NCI-H2227 (cell line): ENCODE data around the gene CLK3.
"Not testable (repeated sequence)": the region's sequence is repeated elsewhere in the genome, so short reads cannot be mapped to it uniquely, and the experiment has no call there.

Source experiments
- DNase-seq: peaks from one replicate; lab custom pipeline; 2025; ENCODE audit not compliant: unreplicated experiment; lab: John Stamatoyannopoulos, UW

CLK3 gene

GRCh38 chr15:74620636-74621545 lies 5.3 kb downstream of the CLK3 start:
- peak; percentile 55 for DNase-seq

GRCh38 chr15:74621546-74621920 lies 5.9 kb downstream of the CLK3 start:
- DNase-seq, result no peak

GRCh38 chr15:74621936-74622335 lies 6.3 kb downstream of the CLK3 start:
- DNase-seq, result no peak

- no peak for DNase-seq
These were observed 7.1 kb downstream of the CLK3 start for GRCh38 chr15:74622758-74623157.

GRCh38 chr15:74624020-74624602 lies 8.5 kb downstream of the CLK3 start:
- no peak for DNase-seq

- no peak for DNase-seq
These were observed 10.1 kb downstream of the CLK3 start for GRCh38 chr15:74625693-74626092.

GRCh38 chr15:74626336-74626735 lies 10.7 kb downstream of the CLK3 start:
- DNase-seq, result no peak

- no peak for DNase-seq
These were observed 11.4 kb downstream of the CLK3 start for GRCh38 chr15:74626752-74627692.

- no peak for DNase-seq
These were observed 12.1 kb downstream of the CLK3 start for GRCh38 chr15:74627766-74628165.

GRCh38 chr15:74628199-74628598 lies 12.6 kb downstream of the CLK3 start:
- DNase-seq, result no peak

GRCh38 chr15:74628949-74629348 lies 13.3 kb downstream of the CLK3 start:
- no peak for DNase-seq

- DNase-seq, result not testable (repeated sequence)
These were observed 14.1 kb downstream of the CLK3 start for GRCh38 chr15:74629696-74630095.

GRCh38 chr15:74630284-74631086 lies 14.8 kb downstream of the CLK3 start:
- DNase-seq, result no peak

- DNase-seq, result no peak
These were observed 15.4 kb downstream of the CLK3 start for GRCh38 chr15:74631087-74631385.

- DNase-seq, result no peak
These were observed 15.8 kb downstream of the CLK3 start for GRCh38 chr15:74631408-74631807.

GRCh38 chr15:74631935-74632560 lies 16.4 kb downstream of the CLK3 start:
- peak; percentile 51 for DNase-seq

GRCh38 chr15:74632601-74633000 lies 17.0 kb downstream of the CLK3 start:
- DNase-seq, result no peak

- DNase-seq, result no peak
These were observed 18.1 kb downstream of the CLK3 start for GRCh38 chr15:74633781-74634180.

GRCh38 chr15:74635228-74635627 lies 19.6 kb downstream of the CLK3 start:
- DNase-seq, result peak; percentile 76

GRCh38 chr15:74636984-74637383 lies 21.3 kb downstream of the CLK3 start:
- no peak for DNase-seq
